Prostate gland (tissue), 2 donors: Measurements from ENCODE around the gene PARVB. TPM values are rescaled to one million over a fixed set of nuclear protein-coding genes. Genes with fewer than 3 reads are reported as not detected.

Source experiments
- DNase-seq: peaks from one replicate; pipeline ENCODE4 v3.0.0-alpha.2; 2019; ENCODE audit warnings: low spot score
- H3K27ac ChIP-seq, 2 donors: fragments of 200-600 bp; sonication (generic); 2 replicates each; pipeline ENCODE4 v1.5.1; 2017 to 2019
- H3K27me3 ChIP-seq: fragments of 200-600 bp; sonication (generic); replicated peaks from 2 replicates; pipeline ENCODE4 v1.5.1; 2019; ENCODE audit not compliant: insufficient read depth
- H3K36me3 ChIP-seq, 2 donors: fragments of 200-600 bp; sonication (generic); 1 replicate in 1 of 2; 2 replicates in 1 of 2; pipeline versions ENCODE4 v1.5.1 to v1.8.1; 2017 to 2019
- H3K4me1 ChIP-seq: fragments of 200-600 bp; sonication (generic); replicated peaks from 2 replicates; pipeline ENCODE4 v1.5.1; 2019
- H3K4me3 ChIP-seq, 2 donors: fragments of 200-600 bp; sonication (generic); 2 replicates each; pipeline ENCODE4 v1.5.1; 2017 to 2019
- H3K9me3 ChIP-seq: fragments of 200-600 bp; sonication (generic); 2 replicates; pipeline ENCODE4 v1.5.1; 2017
- CTCF ChIP-seq, 4 experiments: fragments of 200-600 bp in 2 of 4; fragments of 450-650 bp in 2 of 4; sonication (generic) in 2 of 4; IDR thresholded peaks; 1 replicate in 3 of 4; 2 replicates in 1 of 4; pipeline ENCODE4 v1.5.1; 2016 to 2019; ENCODE audit warnings: antibody characterized with exemption in 4 of 4, mild to moderate bottlenecking in 2 of 4, moderate library complexity in 2 of 4
- POLR2A ChIP-seq: fragments of 450-650 bp; IDR thresholded peaks from one replicate; pipeline ENCODE4 v1.6.1; 2016; ENCODE audit warnings: antibody characterized with exemption, mild to moderate bottlenecking
- POLR2AphosphoS5 ChIP-seq: sonication (generic); formaldehyde crosslinking; IDR thresholded peaks from one replicate; pipeline ENCODE4 v1.6.1; 2017; ENCODE audit warnings: antibody characterized with exemption
- WGBS: methylation state at CpG from one replicate; pipeline ENCODE4 v1.1.5; 2018; 5-methylcytosine and 5-hydroxymethylcytosine counted together
- intact Hi-C: fragments of 100-400 bp; cut with DNase I; formaldehyde crosslinking; loops from one replicate; pipeline ENCODE4 v1.14.2; 2022
- total RNA-seq, 2 donors: library from RNA; depleted of rRNA; stranded (reverse); fragments of >200 nt; gene quantifications; one replicate each; pipeline ENCODE4 v1.1.0, GENCODE V29; 2016

Gene PARVB
- total RNA-seq, 2 donors from 2014 or later: 11.7 to 28.4 TPM

GRCh38 chr22:44175676-44176075 is 151.6 kb downstream of the PARVB start:
- DNase-seq: no peak
- TF ChIP-seq CTCF (IDR thresholded peaks at IDR 0.05) (no peak), POLR2AphosphoS5 (no peak), POLR2A (no peak)

GRCh38 chr22:44179196-44179988 is 155.3 kb downstream of the PARVB start:
- H3K9me3 ChIP-seq: no peaks in the 10 kb centered on the region
- H3K4me1 ChIP-seq: no peaks in the 10 kb centered on the region
- no peak overlapping the region for H3K4me3 ChIP-seq
- no peaks in the 10 kb centered on the region for H3K27me3 ChIP-seq
- no peak for DNase-seq
- H3K27ac ChIP-seq: no peak overlapping the region
- 50% methylated on average over 10 of the region's 10 CpGs for WGBS
- no peak for TF ChIP-seq CTCF (IDR thresholded peaks at IDR 0.05)
- no peak for TF ChIP-seq POLR2A
- no peak for TF ChIP-seq POLR2AphosphoS5
- intact Hi-C loops: no loop called here
- H3K36me3 ChIP-seq: no peaks in the 10 kb centered on the region

More at GRCh38 chr22:44175676-44176075, 151.6 kb downstream of the PARVB start:
- Histone ChIP-seq H3K4me1 (no peaks in the 10 kb centered on the region), H3K4me3 (no peak overlapping the region), H3K9me3 (no peaks in the 10 kb centered on the region), H3K36me3 (no peaks in the 10 kb centered on the region), H3K27ac (no peak overlapping the region), H3K27me3 (no peaks in the 10 kb centered on the region)
- intact Hi-C loops: no loop called here
- WGBS: 88% methylated on average over 8 of the region's 8 CpGs

- no peak overlapping the region for H3K4me3 ChIP-seq
- 91% methylated on average over 6 of the region's 6 CpGs for WGBS
- H3K9me3 ChIP-seq: no peaks in the 10 kb centered on the region
- no peak for DNase-seq
- H3K36me3 ChIP-seq: no peaks in the 10 kb centered on the region
- TF ChIP-seq POLR2AphosphoS5 (no peak), POLR2A (no peak), CTCF (IDR thresholded peaks at IDR 0.05) (no peak)
- no peaks in the 10 kb centered on the region for H3K4me1 ChIP-seq
- H3K27me3 ChIP-seq: no peaks in the 10 kb centered on the region
- intact Hi-C loops: no loop called here
- H3K27ac ChIP-seq: no peak overlapping the region
Observed at GRCh38 chr22:44179989-44180705, 156.0 kb downstream of the PARVB start.

- no peaks in the 10 kb centered on the region for H3K27me3 ChIP-seq
- WGBS: 51% methylated on average over 5 of the region's 5 CpGs
- DNase-seq: no peak
- H3K9me3 ChIP-seq: no peaks in the 10 kb centered on the region
- no peak for TF ChIP-seq CTCF (IDR thresholded peaks at IDR 0.05)
- no peak for TF ChIP-seq POLR2A
- no peak for TF ChIP-seq POLR2AphosphoS5
- H3K36me3 ChIP-seq: no peaks in the 10 kb centered on the region
- peak within 1 kb of the TSS in 1 of 2 donors; percentile 45 for H3K27ac ChIP-seq
- H3K4me3 ChIP-seq: peak within 1 kb of the TSS in 1 of 2 donors; percentile 1
- intact Hi-C loops: no loop called here
- H3K4me1 ChIP-seq: no peaks in the 10 kb centered on the region
Observed at GRCh38 chr22:44180706-44181032, 156.6 kb downstream of the PARVB start, which contains the start of gene PARVG. TSS of gene PARVG (plus strand) at chr22:44180925. CDS start at chr22:44183330, 2,405 bp downstream.
